GM12878 (cell line): ENCODE data around the gene FDX2. TPM values are rescaled to one million over a fixed set of nuclear protein-coding genes. Genes with fewer than 3 reads are reported as not detected.

Experiments
- EP300 ChIP-seq, 2 experiments: fragments of 150-350 bp in 1 of 2; IDR thresholded peaks; 2 replicates each; pipeline ENCODE4 v1.6.1; 2011 to 2012; ENCODE audit warnings: low read depth in 2 of 2, low read length in 2 of 2, borderline replicate concordance in 1 of 2, improper control_type of control experiment in 1 of 2, inconsistent platforms in 1 of 2; ENCODE audit not compliant: control insufficient read depth in 1 of 2
- MYC ChIP-seq: IDR thresholded peaks from 2 replicates; pipeline ENCODE4 v1.6.1; 2011; ENCODE audit warnings: mild to moderate bottlenecking, low read length, moderate library complexity, inconsistent platforms; ENCODE audit not compliant: insufficient read depth, insufficient replicate concordance, insufficient read length, severe bottlenecking
- NFYA ChIP-seq: IDR thresholded peaks from 2 replicates; pipeline ENCODE4 v1.6.1; 2011; ENCODE audit warnings: low read depth, mild to moderate bottlenecking, low read length, improper control_type of control experiment, borderline replicate concordance
- POLR2A ChIP-seq: IDR thresholded peaks from 2 replicates; pipeline ENCODE4 v1.6.1; 2011; ENCODE audit warnings: low read depth, mild to moderate bottlenecking, low read length
- RAD51 ChIP-seq: fragments of 450-650 bp; IDR thresholded peaks from 2 replicates; pipeline ENCODE4 v1.6.1; 2016; ENCODE audit warnings: moderate library complexity, mild to moderate bottlenecking, inconsistent platforms
- polyA plus RNA-seq, 11 experiments: library from polyadenylated mRNA; depleted of rRNA in 4 of 11; unstranded in 6 of 11; stranded (reverse) in 5 of 11; fragments of >200 nt; fragmentation: Nextera tagmentation in 4 of 11; fragmentation: Illumina TruSeq in 1 of 11; extraction: Ambion mirVana in 4 of 11; extraction: Trizol in 1 of 11; gene quantifications; 1 replicate in 1 of 11; 2 replicates in 10 of 11; pipeline versions ENCODE4 v1.2.1 to v1.2.3, GENCODE V29; 2011 to 2016; ENCODE audit warnings: inconsistent platforms in 2 of 11, missing spikeins in 2 of 11, low read depth in 1 of 11
- total RNA-seq, 4 experiments: library from RNA; depleted of rRNA in 3 of 4; stranded (reverse); fragments of >200 nt in 3 of 4; fragmentation: Illumina TruSeq in 1 of 4; extraction: Trizol in 1 of 4; gene quantifications; 2 replicates each; pipeline versions ENCODE4 v1.2.1 to v1.2.3, GENCODE V29; 2013 to 2021
- TF ChIP-seq, protein P1 (sequence below): fragments of 450-650 bp; IDR thresholded peaks from 2 replicates; pipeline ENCODE4 v1.6.1; 2017; ENCODE audit warnings: mild to moderate bottlenecking, moderate library complexity
- TF ChIP-seq, protein P2 (sequence below): fragments of 450-650 bp; IDR thresholded peaks from 2 replicates; pipeline ENCODE4 v1.6.1; 2017; ENCODE audit warnings: mild to moderate bottlenecking
- TF ChIP-seq, protein P3 (sequence below): IDR thresholded peaks from 2 replicates; pipeline ENCODE4 v1.6.1; 2011; ENCODE audit warnings: mild to moderate bottlenecking, low read depth, low read length, moderate library complexity; ENCODE audit not compliant: insufficient replicate concordance

FDX2 gene
- total and polyA plus RNA-seq, 10 of the 15 experiments (the other 5 are each of a cell fraction or from before 2014, with no cell fraction given) = 1.4 to 50.4 (median 24.7) TPM

DNA sequence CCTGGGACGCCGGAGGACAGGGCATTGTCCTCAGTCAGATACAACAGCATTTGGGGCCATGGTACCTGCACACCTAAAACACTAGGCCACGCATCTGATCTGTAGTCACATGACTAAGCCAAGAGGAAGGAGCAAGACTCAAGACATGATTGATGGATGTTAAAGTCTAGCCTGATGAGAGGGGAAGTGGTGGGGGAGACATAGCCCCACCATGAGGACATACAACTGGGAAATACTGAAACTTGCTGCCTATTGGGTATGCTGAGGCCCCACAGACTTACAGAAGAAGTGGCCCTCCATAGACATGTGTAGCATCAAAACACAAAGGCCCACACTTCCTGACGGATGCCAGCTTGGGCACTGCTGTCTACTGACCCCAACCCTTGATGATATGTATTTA is 30.4 kb downstream of the FDX2 start (continued):
- TF ChIP-seq NFYA = no peak
- peak; percentile 16; the same call in 1 of the 2 replicates for TF ChIP-seq RAD51
- TF ChIP-seq EP300 (IDR thresholded peaks at IDR 0.05; ENCODE audit: borderline replicate concordance in 1 of 2, control insufficient read depth in 1 of 2, low read depth in 2 of 2, low read length in 2 of 2) = no peak
- TF ChIP-seq, protein P1, sequence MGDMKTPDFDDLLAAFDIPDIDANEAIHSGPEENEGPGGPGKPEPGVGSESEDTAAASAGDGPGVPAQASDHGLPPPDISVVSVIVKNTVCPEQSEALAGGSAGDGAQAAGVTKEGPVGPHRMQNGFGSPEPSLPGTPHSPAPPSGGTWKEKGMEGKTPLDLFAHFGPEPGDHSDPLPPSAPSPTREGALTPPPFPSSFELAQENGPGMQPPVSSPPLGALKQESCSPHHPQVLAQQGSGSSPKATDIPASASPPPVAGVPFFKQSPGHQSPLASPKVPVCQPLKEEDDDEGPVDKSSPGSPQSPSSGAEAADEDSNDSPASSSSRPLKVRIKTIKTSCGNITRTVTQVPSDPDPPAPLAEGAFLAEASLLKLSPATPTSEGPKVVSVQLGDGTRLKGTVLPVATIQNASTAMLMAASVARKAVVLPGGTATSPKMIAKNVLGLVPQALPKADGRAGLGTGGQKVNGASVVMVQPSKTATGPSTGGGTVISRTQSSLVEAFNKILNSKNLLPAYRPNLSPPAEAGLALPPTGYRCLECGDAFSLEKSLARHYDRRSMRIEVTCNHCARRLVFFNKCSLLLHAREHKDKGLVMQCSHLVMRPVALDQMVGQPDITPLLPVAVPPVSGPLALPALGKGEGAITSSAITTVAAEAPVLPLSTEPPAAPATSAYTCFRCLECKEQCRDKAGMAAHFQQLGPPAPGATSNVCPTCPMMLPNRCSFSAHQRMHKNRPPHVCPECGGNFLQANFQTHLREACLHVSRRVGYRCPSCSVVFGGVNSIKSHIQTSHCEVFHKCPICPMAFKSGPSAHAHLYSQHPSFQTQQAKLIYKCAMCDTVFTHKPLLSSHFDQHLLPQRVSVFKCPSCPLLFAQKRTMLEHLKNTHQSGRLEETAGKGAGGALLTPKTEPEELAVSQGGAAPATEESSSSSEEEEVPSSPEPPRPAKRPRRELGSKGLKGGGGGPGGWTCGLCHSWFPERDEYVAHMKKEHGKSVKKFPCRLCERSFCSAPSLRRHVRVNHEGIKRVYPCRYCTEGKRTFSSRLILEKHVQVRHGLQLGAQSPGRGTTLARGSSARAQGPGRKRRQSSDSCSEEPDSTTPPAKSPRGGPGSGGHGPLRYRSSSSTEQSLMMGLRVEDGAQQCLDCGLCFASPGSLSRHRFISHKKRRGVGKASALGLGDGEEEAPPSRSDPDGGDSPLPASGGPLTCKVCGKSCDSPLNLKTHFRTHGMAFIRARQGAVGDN = no peak
- peak; percentile 47; the same call in 1 of the 2 replicates for TF ChIP-seq POLR2A
- TF ChIP-seq, protein P2, sequence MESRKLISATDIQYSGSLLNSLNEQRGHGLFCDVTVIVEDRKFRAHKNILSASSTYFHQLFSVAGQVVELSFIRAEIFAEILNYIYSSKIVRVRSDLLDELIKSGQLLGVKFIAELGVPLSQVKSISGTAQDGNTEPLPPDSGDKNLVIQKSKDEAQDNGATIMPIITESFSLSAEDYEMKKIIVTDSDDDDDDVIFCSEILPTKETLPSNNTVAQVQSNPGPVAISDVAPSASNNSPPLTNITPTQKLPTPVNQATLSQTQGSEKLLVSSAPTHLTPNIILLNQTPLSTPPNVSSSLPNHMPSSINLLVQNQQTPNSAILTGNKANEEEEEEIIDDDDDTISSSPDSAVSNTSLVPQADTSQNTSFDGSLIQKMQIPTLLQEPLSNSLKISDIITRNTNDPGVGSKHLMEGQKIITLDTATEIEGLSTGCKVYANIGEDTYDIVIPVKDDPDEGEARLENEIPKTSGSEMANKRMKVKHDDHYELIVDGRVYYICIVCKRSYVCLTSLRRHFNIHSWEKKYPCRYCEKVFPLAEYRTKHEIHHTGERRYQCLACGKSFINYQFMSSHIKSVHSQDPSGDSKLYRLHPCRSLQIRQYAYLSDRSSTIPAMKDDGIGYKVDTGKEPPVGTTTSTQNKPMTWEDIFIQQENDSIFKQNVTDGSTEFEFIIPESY = no peak
- TF ChIP-seq MYC = no peak
- TF ChIP-seq, protein P3, sequence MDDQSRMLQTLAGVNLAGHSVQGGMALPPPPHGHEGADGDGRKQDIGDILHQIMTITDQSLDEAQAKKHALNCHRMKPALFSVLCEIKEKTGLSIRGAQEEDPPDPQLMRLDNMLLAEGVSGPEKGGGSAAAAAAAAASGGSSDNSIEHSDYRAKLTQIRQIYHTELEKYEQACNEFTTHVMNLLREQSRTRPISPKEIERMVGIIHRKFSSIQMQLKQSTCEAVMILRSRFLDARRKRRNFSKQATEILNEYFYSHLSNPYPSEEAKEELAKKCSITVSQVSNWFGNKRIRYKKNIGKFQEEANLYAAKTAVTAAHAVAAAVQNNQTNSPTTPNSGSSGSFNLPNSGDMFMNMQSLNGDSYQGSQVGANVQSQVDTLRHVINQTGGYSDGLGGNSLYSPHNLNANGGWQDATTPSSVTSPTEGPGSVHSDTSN = peak; percentile 19
